ENCODE data around the gene RAB1B. TPM values are rescaled to one million over a fixed set of nuclear protein-coding genes. Genes with fewer than 3 reads are reported as not detected.
"Not testable (repeated sequence)": the region's sequence is repeated elsewhere in the genome, so short reads cannot be mapped to it uniquely, and the experiment has no call there.

Gene RAB1B
- total RNA-seq, 4 donors from 2014 or later: 79.0 to 124 (median 115) TPM

- Histone ChIP-seq H3K4me1 (peaks cover 54% of the 10 kb centered on the region), H3K9me3 (no peaks in the 10 kb centered on the region), H3K36me3 (no peaks in the 10 kb centered on the region), H3K4me3 (no peak overlapping the region), H3K27me3 (no peaks in the 10 kb centered on the region), H3K27ac (peak overlapping the region; percentile 78)
- TF ChIP-seq POLR2A (IDR thresholded peaks at IDR 0.05): no peak
- no peak for TF ChIP-seq CTCF (IDR thresholded peaks at IDR 0.05)
- no peak for TF ChIP-seq EP300 (IDR thresholded peaks at IDR 0.05)
- no peak for TF ChIP-seq POLR2AphosphoS5 (IDR thresholded peaks at IDR 0.05)
- 67% methylated on average over 3 of the region's 3 CpGs for WGBS
- DNase-seq (ENCODE audit: low spot score in 2 of 2): no peak
These were observed 50.1 kb downstream of the RAB1B start for GRCh38 chr11:66318600-66318970.

- peaks cover 60% of the 10 kb centered on the region for H3K4me1 ChIP-seq
- WGBS: 94% methylated on average over 2 of the region's 2 CpGs
These were observed 51.9 kb downstream of the RAB1B start for GRCh38 chr11:66320289-66320688.

GRCh38 chr11:66320748-66321147 is 52.3 kb downstream of the RAB1B start:
- H3K27me3 ChIP-seq; H3K9me3 ChIP-seq; H3K4me3 ChIP-seq; H3K36me3 ChIP-seq; H3K27ac ChIP-seq; DNase-seq (ENCODE audit: low spot score in 2 of 2): not testable (repeated sequence)
- H3K4me1 ChIP-seq: peaks cover 65% of the 10 kb centered on the region
- WGBS: 91% methylated on average over 6 of the region's 6 CpGs

More at GRCh38 chr11:66320289-66320688, 51.9 kb downstream of the RAB1B start:
- H3K27ac ChIP-seq; H3K27me3 ChIP-seq; H3K36me3 ChIP-seq; H3K9me3 ChIP-seq; H3K4me3 ChIP-seq; DNase-seq (ENCODE audit: low spot score in 2 of 2): not testable (repeated sequence)

GRCh38 chr11:66321606-66322005 is 53.2 kb downstream of the RAB1B start:
- Histone ChIP-seq H3K4me1 (peaks cover 65% of the 10 kb centered on the region), H3K9me3 (no peaks in the 10 kb centered on the region), H3K36me3 (no peaks in the 10 kb centered on the region), H3K4me3 (no peak overlapping the region), H3K27ac (no peak overlapping the region), H3K27me3 (no peaks in the 10 kb centered on the region)
- no peak for DNase-seq (ENCODE audit: low spot score in 2 of 2)
- TF ChIP-seq CTCF (IDR thresholded peaks at IDR 0.05) (no peak), POLR2A (IDR thresholded peaks at IDR 0.05) (no peak)
- 37% methylated on average over 4 of the region's 4 CpGs for WGBS

GRCh38 chr11:66322732-66323427 is 54.4 kb downstream of the RAB1B start:
- 49% methylated on average over 11 of the region's 11 CpGs for WGBS
- Histone ChIP-seq H3K27me3 (no peaks in the 10 kb centered on the region), H3K27ac (peak overlapping the region; percentile 36), H3K36me3 (no peaks in the 10 kb centered on the region), H3K9me3 (no peaks in the 10 kb centered on the region), H3K4me3 (no peak overlapping the region), H3K4me1 (peaks cover 65% of the 10 kb centered on the region)
- peak; percentile 84 to 88 for DNase-seq (ENCODE audit: low spot score in 2 of 2)
- no peak for TF ChIP-seq EP300 (IDR thresholded peaks at IDR 0.05)
- no peak for TF ChIP-seq CTCF (IDR thresholded peaks at IDR 0.05)
- peak in 1 of 3 donors; percentile 8 for TF ChIP-seq POLR2AphosphoS5 (IDR thresholded peaks at IDR 0.05)
- no peak for TF ChIP-seq POLR2A (IDR thresholded peaks at IDR 0.05)

GRCh38 chr11:66323684-66324083 is 55.2 kb downstream of the RAB1B start:
- no peaks in the 10 kb centered on the region for H3K36me3 ChIP-seq
- H3K27ac ChIP-seq: no peak overlapping the region
- DNase-seq (ENCODE audit: low spot score in 2 of 2): no peak
- H3K9me3 ChIP-seq: no peaks in the 10 kb centered on the region
- 96% methylated on average over 1 of the region's 1 CpG for WGBS
- no peak overlapping the region for H3K4me3 ChIP-seq
- TF ChIP-seq EP300 (IDR thresholded peaks at IDR 0.05) (no peak), POLR2A (IDR thresholded peaks at IDR 0.05) (no peak), POLR2AphosphoS5 (IDR thresholded peaks at IDR 0.05) (no peak), CTCF (IDR thresholded peaks at IDR 0.05) (no peak)
- H3K27me3 ChIP-seq: no peaks in the 10 kb centered on the region
- peaks cover 65% of the 10 kb centered on the region for H3K4me1 ChIP-seq
